GM04504 (cell line): ENCODE data around the gene DSTYK.
"Not testable (repeated sequence)": the region's sequence is repeated elsewhere in the genome, so short reads cannot be mapped to it uniquely, and the experiment has no call there.

Experiments used
- DNase-seq: peaks from one replicate; pipeline ENCODE4 v3.0.0-alpha.2; 2012; ENCODE audit warnings: low read depth

DSTYK gene

GRCh38 chr1:205172729-205173366 lies 38.7 kb downstream of the DSTYK start:
- DNase-seq = peak; percentile 91

GRCh38 chr1:205171369-205171768 lies 40.1 kb downstream of the DSTYK start:
- DNase-seq = no peak

- no peak for DNase-seq
Observed at GRCh38 chr1:205170532-205171269, 40.8 kb downstream of the DSTYK start.

- no peak for DNase-seq
Observed at GRCh38 chr1:205169248-205169647, 42.3 kb downstream of the DSTYK start.

GRCh38 chr1:205168291-205168690 lies 43.2 kb downstream of the DSTYK start:
- DNase-seq = no peak

- DNase-seq = no peak
Observed at GRCh38 chr1:205162301-205162700, 49.2 kb downstream of the DSTYK start.

- DNase-seq = no peak
Observed at GRCh38 chr1:205161076-205161475, 50.4 kb downstream of the DSTYK start.

GRCh38 chr1:205158048-205158616 lies 53.4 kb downstream of the DSTYK start:
- no peak for DNase-seq

GRCh38 chr1:205155665-205156377 lies 55.7 kb downstream of the DSTYK start:
- DNase-seq = not testable (repeated sequence)

- no peak for DNase-seq
Observed at GRCh38 chr1:205152505-205152904, 59.0 kb downstream of the DSTYK start.

GRCh38 chr1:205150651-205151428 lies 60.7 kb downstream of the DSTYK start:
- DNase-seq = no peak

GRCh38 chr1:205147191-205147835 lies 64.2 kb downstream of the DSTYK start:
- peak; percentile 85 for DNase-seq

GRCh38 chr1:205144751-205145150 lies 66.8 kb downstream of the DSTYK start:
- no peak for DNase-seq

- DNase-seq = no peak
Observed at GRCh38 chr1:205144046-205144720, 67.3 kb downstream of the DSTYK start.

- no peak for DNase-seq
Observed at GRCh38 chr1:205142102-205142469, 69.4 kb downstream of the DSTYK start.

- peak; percentile 61 for DNase-seq
Observed at GRCh38 chr1:205141236-205142101, 70.0 kb downstream of the DSTYK start.

GRCh38 chr1:205140113-205140512 lies 71.4 kb downstream of the DSTYK start:
- DNase-seq = no peak

GRCh38 chr1:205137901-205138300 lies 73.6 kb downstream of the DSTYK start:
- DNase-seq = no peak

- no peak for DNase-seq
Observed at GRCh38 chr1:205133287-205133686, 78.2 kb downstream of the DSTYK start.
